LNCaP clone FGC (cell line): ENCODE measurements around the gene ZFP64.
A peak's percentile ranks its signal among the peaks of the same experiment; 100 is the strongest.
"Not testable (repeated sequence)": the region's sequence is repeated elsewhere in the genome, so short reads cannot be mapped to it uniquely, and the experiment has no call there.

ENCODE experiments used
- DNase-seq: peaks from one replicate; pipeline ENCODE4 v3.0.0-alpha.2; 2011; ENCODE audit warnings: low read depth
- H3K4me3 ChIP-seq: 2 replicates; pipeline ENCODE4 v1.5.1; 2011; ENCODE audit warnings: mild to moderate bottlenecking, low read depth, low read length, control low read depth
- TF ChIP-seq, protein P1 (sequence below): IDR thresholded peaks from 2 replicates; pipeline ENCODE4 v1.5.1; 2012; ENCODE audit warnings: mild to moderate bottlenecking; ENCODE audit not compliant: control insufficient read depth, insufficient read depth; ENCODE audit errors: extremely low read depth

The ZFP64 gene

DNA sequence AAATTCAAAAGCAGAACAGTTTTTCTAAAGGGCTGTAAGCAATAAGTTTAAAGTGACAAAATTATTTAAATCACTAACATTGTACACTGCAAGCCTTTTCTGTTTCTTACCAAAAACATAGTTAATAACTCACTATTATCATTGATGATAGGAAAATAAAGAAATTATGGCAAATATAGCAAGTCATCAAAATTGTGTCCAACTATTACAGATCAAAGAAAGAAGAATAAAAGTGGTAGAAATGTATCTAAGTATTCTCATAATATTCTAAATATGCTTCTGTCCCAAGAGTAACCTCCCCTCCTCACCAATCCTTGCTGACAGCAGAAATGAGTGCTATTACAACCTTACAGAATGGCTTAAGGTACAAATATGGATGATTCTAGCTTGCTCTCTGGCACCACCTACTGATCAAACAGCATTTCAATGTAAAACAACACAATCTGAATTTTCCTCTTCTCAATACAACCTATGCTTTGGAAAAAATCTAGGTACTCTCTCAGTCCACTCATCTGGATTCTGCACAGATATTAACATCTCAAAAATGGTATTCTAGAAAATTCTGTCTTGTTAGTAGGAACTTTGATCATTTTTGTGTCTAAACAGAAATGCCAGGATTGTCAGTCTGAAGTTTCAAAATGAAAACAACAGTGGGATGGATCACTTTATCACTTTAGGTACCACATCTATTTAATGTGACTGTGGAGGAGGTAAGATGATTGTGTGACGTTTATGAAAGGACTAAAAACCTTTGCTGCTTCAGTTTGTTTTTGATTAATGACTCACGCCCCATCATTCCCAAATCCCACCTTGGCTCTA is 40.9 kb downstream of the ZFP64 start:
- TF ChIP-seq, protein P1, sequence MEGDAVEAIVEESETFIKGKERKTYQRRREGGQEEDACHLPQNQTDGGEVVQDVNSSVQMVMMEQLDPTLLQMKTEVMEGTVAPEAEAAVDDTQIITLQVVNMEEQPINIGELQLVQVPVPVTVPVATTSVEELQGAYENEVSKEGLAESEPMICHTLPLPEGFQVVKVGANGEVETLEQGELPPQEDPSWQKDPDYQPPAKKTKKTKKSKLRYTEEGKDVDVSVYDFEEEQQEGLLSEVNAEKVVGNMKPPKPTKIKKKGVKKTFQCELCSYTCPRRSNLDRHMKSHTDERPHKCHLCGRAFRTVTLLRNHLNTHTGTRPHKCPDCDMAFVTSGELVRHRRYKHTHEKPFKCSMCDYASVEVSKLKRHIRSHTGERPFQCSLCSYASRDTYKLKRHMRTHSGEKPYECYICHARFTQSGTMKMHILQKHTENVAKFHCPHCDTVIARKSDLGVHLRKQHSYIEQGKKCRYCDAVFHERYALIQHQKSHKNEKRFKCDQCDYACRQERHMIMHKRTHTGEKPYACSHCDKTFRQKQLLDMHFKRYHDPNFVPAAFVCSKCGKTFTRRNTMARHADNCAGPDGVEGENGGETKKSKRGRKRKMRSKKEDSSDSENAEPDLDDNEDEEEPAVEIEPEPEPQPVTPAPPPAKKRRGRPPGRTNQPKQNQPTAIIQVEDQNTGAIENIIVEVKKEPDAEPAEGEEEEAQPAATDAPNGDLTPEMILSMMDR: peak; percentile 80
- DNase-seq: no peak
- no peak overlapping the region for H3K4me3 ChIP-seq

DNA sequence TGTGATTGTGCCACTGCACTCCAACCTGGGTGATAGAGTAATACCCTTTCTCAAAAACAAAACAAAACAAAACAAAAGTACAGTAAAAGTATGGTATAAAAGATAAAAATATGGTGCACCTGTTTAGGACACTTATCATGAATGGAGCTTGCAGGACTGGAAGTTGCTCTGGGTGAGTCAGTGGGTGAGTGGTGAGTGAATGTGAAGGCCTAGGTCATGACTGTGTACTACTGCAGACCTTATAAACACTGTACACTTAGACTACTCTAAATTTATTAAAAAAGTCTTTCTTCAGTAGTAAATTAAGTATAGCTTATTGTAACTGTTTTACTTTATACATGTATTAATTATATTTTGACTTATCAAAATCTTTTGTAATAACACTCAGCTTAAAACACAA is 46.0 kb downstream of the ZFP64 start:
- TF ChIP-seq, protein P1: no peak
- no peak overlapping the region for H3K4me3 ChIP-seq
- DNase-seq: no peak

DNA sequence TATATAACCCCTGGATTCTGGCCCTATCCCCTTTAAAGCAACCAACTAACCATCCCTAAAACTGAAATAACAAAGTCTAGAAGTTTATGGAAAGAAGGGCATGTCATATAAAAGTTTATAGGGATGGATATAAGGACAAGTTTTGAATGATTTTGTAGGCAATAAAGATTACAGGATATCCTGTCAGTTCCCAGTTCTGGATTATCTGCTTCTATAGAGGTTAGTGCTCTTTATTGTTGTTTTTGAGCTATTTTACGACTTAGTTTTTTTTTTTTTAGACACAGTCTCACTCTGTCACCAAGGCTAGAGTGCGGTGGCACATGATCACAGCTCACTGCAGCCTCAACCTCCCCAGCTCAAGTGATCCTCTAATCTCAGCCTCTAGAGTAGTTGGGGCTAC is 48.3 kb downstream of the ZFP64 start:
- DNase-seq: no peak
- no peak overlapping the region for H3K4me3 ChIP-seq
- TF ChIP-seq, protein P1: no peak

DNA sequence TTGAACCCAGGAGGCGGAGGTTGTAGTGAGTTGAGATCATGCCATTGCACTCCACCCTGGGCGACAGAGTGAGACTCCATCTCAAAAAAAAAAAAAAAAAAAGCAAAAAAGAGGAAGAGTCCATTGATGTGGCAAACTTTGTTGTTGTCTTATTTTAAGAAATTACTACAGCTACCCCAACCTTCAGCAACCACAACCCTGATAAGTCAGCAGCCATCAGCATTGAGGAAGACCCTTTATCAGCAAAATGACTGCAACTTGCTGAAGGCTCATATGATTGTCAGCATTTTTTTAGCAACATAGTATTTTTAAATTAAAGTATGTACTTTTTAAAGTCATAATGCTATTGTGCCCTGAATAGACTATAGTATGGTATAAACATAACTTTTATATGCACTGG is 48.8 kb downstream of the ZFP64 start:
- TF ChIP-seq, protein P1: no peak
- no peak for DNase-seq
- H3K4me3 ChIP-seq: no peak overlapping the region

DNA sequence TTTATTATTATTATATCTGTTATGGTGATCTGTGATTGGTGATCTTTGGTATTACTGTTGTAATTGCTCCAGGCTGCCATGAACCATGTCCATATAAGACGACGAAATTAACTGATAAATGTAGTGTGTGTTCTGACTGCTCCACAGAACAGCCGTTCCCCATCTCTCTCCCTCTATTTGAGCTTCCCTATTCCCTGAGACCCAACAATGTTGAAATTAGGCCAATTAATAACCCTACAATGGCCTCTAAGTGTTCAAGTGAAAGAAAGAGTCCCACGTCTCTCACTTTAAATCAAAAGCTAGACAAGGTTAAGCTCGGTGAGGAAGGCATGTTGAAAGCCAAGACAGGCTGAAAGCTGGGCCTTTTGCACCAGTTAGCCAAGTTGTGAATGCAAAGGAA is 51.6 kb downstream of the ZFP64 start:
- TF ChIP-seq, protein P1: no peak
- DNase-seq: no peak
- no peak overlapping the region for H3K4me3 ChIP-seq

DNA sequence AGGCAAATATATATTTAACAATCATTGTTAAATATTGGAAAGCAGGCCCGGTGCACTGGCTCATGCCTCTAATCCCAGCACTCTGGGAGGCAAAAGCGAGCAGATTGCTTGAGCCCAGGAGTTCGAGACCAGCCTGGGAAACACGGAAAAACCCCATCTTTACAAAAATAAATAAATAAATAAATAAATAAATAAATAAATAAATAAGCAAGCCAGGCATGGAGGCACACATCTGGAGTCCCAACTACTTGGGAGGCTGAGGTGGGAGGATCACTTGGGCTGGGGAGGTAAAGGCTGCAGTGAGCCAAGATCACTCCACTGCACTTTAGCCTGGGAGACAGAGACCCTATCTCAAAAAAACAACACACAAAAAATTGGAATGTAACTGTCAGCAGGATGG is 53.7 kb downstream of the ZFP64 start:
- no peak for DNase-seq
- no peak overlapping the region for H3K4me3 ChIP-seq
- TF ChIP-seq, protein P1: no peak

DNA sequence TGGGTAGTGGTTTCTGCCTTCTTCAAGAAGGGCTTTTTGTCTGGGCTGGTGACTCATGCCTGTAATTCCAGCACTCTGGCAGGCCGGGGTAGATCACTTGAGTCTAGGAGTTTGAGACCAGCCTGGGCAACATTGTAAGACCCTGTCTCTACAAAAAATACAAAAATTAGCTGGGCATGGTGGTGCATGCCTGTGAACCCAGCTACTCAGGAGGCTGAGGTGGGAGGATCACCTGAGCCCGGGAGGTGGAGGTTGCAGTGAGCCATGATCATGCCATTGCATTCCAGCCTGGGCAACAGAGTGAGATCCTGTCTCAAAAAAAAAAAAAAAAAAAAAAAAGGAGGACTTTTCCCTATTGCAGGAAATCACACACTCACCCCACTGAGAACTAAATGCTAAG is 57.9 kb downstream of the ZFP64 start:
- not testable (repeated sequence) for DNase-seq, H3K4me3 ChIP-seq
